ENCODE measurements around the gene WNT5A.

The WNT5A gene

DNA sequence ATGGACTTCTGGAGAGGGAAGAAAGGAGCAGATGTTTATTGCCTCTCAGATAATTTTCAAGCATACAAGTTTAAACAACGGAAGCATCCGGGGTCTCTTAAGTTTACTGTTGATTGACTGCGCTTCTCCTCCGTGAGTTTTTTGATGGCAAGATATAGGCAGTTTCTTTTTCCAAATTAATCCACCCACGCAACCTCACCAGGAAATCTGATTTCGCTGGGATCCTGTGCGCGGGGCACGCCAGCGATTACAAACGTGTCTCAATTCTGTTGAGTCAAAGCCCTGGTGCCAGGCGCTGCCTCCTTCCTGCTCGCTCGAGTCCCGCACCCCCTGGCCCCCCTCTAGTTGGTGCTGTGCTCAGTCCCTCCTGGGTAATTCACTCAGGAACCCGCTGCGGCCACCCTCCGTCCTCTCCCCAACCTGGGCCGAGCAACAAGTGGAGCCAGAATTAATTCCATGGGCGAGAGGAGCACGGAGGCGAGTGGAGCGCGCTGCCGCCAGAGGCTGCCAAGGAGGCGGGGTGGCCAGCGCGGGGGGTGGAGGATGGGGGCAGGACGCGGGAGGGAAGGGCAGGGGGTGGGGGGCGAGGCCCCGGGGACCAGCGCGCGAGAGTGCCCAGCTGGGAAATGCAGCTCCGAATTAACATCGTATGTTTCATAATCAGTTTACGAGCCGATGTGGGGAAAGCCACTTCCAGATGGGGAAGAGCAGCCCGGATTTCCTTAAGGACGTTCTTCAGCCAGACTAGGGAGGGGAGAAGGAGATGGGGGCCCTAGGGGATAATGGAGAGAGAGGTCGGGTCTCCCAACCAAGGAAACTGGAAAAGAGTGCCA, 6.0 kb downstream of the WNT5A start:
- no peak for DNase-seq

DNA sequence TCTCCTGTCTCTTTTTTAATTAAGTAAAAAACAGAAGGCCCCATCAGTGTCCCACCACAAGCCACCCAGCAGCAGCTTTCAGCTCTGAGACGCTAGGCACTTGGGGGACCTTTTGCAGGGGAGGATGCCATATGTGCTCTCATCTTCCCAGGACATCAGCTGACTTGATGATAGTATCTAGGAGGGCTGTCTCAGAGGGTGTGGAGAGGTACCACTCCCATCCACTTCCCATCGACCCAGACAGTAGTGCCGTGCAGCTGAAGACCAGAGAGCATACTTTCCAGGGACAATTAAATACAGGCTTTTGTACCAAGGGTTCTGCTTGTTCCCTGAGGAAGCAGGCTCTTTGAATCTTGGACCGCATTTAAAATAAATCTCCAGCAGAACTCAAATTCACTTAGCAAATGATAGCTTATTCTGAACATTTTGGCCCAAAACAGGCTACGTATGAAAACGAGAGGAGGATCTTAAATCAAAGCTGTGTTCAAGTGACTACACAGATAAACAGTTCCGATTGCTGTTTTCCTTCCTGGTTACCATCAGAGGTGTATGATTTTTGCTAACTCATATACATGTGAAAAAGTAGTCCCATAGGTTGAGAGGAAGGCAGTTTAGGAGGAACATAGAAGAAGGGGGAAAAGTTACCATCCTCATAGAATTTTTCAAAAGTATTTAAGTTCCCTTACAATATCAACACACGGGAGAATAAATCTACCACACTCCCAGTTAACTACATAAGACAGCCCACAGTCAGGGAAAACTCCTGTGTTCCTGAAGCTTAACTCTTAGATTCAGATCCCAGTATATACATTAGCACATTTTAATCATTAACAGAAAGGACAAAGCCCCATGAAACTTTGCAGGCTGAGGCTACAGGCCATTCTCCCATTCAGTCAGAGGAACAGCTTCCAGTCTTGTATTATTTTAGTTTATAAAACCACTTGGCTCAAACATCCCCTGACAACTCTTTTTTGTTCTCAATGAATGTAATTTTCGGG, 9.5 kb downstream of the WNT5A start:
- no peak for DNase-seq

DNA sequence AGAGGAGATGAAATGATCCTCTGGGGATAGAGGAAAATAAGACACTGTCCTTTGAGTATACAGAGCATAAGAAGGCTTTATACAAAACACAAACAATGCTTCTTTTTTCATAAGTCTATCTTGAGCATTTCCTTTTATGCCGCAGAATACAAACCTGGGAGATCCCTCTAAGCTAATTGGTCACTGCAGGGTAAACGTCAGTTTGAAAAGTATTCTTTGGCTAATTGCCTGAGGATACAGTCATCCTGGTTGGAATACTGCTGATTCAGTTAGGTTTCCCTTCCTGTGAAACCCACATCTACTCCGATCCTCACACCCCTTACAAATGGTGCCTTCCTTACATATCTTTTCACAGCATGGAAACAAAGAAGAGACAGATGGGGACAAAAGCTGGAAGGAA, 10.6 kb downstream of the WNT5A start:
- no peak for DNase-seq

DNA sequence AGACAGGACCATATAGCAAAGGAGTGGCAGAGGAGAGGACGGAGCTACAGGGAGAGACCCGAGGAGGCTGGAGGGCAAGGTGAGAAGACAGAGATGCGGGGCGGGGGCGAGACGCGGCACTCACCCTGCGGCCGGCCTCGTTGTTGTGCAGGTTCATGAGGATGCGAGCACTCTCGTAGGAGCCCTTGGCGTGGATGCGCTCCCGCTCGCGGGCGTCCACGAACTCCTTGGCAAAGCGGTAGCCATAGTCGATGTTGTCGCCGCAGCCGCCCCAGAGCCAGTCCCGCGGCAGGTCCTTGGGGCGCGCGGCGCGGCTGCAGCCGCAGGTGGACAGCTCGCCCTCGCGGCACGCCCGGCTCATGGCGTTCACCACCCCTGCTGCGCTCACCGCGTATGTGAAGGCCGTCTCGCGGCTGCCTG, 12.9 kb downstream of the WNT5A start:
- no peak for DNase-seq

DNA sequence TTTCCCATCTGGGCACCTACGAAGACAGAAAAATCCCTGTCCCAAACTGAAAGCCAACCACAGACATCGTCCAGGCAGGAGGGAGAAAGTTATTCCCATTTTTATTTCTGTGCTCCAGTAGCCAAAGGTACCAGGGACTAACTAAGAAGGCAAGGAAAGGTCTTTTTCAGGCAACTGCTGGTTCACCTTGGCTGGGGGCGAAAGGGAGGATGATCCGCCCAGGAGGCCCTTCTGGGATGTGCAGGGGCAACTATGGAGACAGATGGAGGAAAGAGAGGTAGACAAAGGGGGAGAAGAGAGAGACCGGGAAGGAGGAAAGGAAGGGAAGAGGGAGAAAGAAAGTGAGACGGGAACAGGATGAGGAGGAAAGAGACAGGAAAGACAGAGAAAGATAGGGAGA, 13.3 kb downstream of the WNT5A start:
- DNase-seq, result no peak

- DNase-seq, result no peak
Observed at GRCh38 chr3:55471522-55472280, 15.4 kb downstream of the WNT5A start.

GRCh38 chr3:55471084-55471483, 16.0 kb downstream of the WNT5A start:
- no peak for DNase-seq

- no peak for DNase-seq
Observed at GRCh38 chr3:55469957-55470526, 17.1 kb downstream of the WNT5A start.

DNA sequence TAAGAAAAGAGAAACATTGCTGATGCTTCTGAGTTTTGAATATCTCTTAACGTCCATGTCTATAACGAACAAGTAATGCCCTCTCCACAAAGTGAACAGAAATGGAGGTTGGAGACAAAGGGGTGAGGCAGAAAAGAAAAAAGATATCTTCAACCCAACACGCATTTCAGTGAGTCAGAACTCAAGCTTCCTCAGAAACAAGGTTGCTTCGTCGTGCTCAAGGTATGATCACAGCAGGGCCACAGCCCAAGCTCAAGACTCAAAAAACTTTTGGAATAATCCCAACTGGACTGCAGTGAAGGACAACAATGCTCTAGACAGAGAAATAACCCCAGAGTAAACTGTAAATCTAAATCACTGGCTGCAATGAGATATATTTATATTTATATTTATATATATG, 18.9 kb downstream of the WNT5A start:
- DNase-seq, result no peak

DNA sequence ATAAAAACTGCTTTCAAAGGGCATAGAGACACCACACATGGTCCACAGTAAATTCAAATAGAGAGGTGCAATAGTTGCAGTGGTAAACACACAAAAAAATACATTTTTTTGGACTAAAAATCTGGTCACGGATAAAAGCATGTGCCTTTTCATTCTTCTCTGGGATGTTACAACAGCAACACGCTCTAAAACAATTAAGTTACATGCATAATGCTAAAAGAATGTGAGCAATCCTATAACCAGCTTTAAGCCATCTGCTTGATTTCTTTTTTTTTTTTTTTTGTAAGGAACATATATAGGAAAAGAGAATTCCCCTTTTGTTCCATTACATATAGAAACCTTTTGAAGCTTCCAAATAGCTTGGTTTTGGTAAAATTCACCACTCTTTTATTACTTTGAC, 20.0 kb downstream of the WNT5A start:
- DNase-seq, result no peak

- no peak for DNase-seq
Observed at GRCh38 chr3:55466526-55466925, 20.6 kb downstream of the WNT5A start.

GRCh38 chr3:55461896-55462295, 25.2 kb downstream of the WNT5A start:
- DNase-seq, result no peak

GRCh38 chr3:55459838-55460237, 27.3 kb downstream of the WNT5A start:
- no peak for DNase-seq

DNA sequence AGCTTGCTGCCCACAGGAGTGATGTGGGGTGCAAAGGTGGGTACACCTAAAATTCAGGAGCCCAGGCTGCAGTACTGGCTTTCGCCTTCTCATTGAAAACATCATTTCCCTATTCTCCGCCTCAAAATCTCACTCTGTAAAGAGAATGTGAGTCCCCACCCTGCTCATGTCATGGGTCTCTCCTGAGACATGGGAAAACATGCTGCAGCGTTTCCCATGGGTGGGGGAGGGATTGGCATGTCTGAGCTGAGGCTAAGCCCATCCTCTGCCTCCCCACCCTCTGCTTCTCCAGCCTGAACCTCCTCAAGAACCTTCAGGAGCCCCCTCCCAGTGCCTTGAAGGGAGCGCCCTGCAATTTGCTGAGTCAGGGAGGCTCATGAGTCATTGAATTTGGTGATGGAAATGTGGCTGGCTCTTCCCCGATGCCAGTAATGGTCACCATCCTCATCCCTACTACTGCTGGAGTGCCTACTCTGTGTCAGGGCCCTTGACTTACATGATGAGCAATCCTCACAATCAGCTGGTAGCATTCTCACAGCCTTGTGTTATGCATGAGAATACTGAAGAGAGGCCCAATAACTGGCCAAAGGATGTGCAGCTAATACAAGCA, 28.8 kb downstream of the WNT5A start:
- no peak for DNase-seq

DNA sequence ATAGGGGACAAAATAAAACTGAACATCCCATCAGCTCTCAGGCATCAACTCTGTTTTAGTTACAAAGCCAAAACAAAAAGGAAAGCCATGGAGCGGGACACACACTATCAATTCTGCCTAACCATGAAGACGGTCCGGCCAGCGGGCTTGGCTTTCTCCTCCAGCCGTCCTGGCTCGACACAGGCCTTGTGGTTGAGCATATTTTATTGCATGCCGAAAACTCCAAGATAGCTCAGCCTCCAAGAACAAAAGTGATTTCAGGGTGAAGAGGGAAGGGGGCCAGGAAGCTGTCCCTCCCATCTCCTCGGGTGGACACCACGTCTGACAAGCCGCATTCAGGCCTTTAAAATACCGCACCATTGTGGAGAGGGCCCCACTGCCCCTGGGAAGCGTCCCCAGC, 31.2 kb downstream of the WNT5A start:
- no peak for DNase-seq

GRCh38 chr3:55454611-55455010, 32.5 kb downstream of the WNT5A start:
- DNase-seq, result no peak

DNA sequence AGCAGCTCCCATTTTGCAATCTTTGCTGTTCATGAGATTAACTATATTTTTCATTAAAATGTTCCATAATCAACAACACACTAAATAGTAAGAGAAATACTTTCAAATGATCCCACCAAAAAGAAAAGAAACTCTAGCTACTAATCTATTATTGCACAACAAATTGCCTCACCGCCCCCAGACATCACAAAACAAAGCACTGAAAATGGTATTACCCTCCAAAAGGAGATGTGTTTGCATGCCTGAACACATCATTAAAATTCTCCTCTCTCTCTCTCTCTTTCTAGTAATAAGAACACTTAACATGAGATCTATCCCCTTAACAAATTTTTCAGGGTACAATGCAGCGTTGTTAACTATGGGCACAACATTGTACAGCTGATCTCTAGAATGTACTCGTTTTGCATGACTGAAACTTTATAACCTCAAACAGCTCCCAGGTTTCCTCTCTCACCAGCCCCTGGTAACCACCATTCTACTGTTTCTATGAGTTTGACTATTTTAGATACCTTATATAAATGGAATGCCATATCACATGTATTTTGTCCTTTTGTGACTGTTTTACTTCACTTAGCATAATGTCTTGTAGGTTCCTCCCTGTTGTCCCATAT, 33.1 kb downstream of the WNT5A start:
- DNase-seq, result no peak

GRCh38 chr3:55452886-55453285, 34.2 kb downstream of the WNT5A start:
- no peak for DNase-seq

- DNase-seq, result no peak
Observed at GRCh38 chr3:55449527-55449926, 37.6 kb downstream of the WNT5A start.

DNA sequence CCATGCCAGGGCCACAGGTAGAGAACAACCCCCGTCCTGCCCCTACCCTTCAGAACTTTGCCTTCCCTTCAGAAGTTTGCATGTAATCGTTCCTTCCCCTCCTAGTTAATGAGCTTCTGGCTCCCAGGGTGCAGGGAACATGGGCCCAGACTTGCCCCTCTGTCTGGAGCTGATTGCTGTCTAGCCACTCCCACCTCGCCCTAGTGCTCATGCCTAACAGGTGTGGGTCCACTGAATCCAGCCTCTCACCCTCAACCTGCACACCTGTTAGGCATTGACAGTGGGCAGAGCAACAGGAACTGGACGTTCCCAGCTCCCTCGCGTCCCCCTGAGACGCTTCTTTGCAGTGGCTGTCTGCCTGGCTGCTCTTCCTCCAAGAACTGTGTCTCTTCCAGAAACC, 40.3 kb downstream of the WNT5A start:
- DNase-seq, result no peak

GRCh38 chr3:55445551-55445950, 41.6 kb downstream of the WNT5A start:
- no peak for DNase-seq

DNA sequence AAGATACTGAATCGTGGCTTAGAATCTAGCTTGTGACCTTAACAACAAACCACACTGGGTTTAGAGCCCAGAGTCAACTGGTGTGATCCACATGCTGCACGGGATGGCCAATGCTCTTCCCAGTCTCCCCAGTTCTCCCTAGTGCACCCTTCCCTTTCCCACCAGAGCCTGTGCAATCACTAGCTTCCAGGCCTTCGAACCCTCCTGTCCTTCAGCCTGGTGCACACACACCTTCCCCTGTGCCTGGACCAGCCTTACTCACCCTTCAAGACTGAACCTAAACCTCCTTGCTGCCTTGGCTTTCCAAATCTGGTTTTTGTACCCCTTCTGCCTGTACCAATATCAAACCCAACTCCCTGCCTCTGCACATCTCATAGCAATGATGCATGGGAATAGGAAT, 43.8 kb downstream of the WNT5A start:
- DNase-seq, result no peak

Measured in bone marrow (tissue), 2 donors.